HEK293T (cell line): ENCODE measurements around the gene TMEM117.

Experiments
- CTCF ChIA-PET: fragments of 350-600 bp; formaldehyde crosslinking; extraction: SDS; loops from one replicate; lab custom pipeline; 2021; ENCODE audit warnings: antibody characterized with exemption, inconsistent platforms; lab: Yijun Ruan, JAX
- POLR2A ChIA-PET: fragments of 350-600 bp; formaldehyde crosslinking; extraction: SDS; loops from one replicate; lab custom pipeline; 2020; ENCODE audit warnings: antibody characterized with exemption, inconsistent platforms; lab: Yijun Ruan, JAX
- DNase-seq: peaks from one replicate; pipeline ENCODE4 v3.0.0; 2012; ENCODE audit warnings: mixed read lengths; ENCODE audit errors: extremely low spot score
- ARNT ChIP-seq: fragments of 450-650 bp; IDR thresholded peaks from 2 replicates; pipeline ENCODE4 v1.6.1; 2017; ENCODE audit warnings: mild to moderate bottlenecking
- BHLHE40 ChIP-seq: fragments of 450-650 bp; IDR thresholded peaks from 2 replicates; pipeline ENCODE4 v1.6.1; 2016; ENCODE audit warnings: mild to moderate bottlenecking, moderate library complexity, borderline replicate concordance
- CTBP1 ChIP-seq: fragments of 450-650 bp; IDR thresholded peaks from 2 replicates; pipeline ENCODE4 v1.6.1; 2016; ENCODE audit warnings: borderline replicate concordance
- ELF4 ChIP-seq: fragments of 450-650 bp; IDR thresholded peaks from 2 replicates; pipeline ENCODE4 v1.6.1; 2017; ENCODE audit warnings: antibody characterized with exemption
- FOXA1 ChIP-seq: fragments of 450-650 bp; IDR thresholded peaks from 2 replicates; pipeline ENCODE4 v1.6.1; 2016; ENCODE audit warnings: mild to moderate bottlenecking
- FOXK2 ChIP-seq: fragments of 450-650 bp; IDR thresholded peaks from 2 replicates; pipeline ENCODE4 v1.6.1; 2016; ENCODE audit warnings: mild to moderate bottlenecking
- FOXM1 ChIP-seq: fragments of 450-650 bp; IDR thresholded peaks from 2 replicates; pipeline ENCODE4 v1.6.1; 2017; ENCODE audit warnings: mild to moderate bottlenecking, borderline replicate concordance
- HDGF ChIP-seq: fragments of 450-650 bp; IDR thresholded peaks from 2 replicates; pipeline ENCODE4 v1.6.1; 2017; ENCODE audit warnings: antibody characterized with exemption, borderline replicate concordance
- L3MBTL2 ChIP-seq: fragments of 450-650 bp; conservative IDR thresholded peaks from 2 replicates; pipeline ENCODE4 v1.6.1; 2016; ENCODE audit warnings: mild to moderate bottlenecking
- LEF1 ChIP-seq: fragments of 450-650 bp; IDR thresholded peaks from 2 replicates; pipeline ENCODE4 v1.6.1; 2017; ENCODE audit warnings: mild to moderate bottlenecking, borderline replicate concordance
- NFRKB ChIP-seq: fragments of 450-650 bp; IDR thresholded peaks from 2 replicates; pipeline ENCODE4 v1.6.1; 2016; ENCODE audit warnings: mild to moderate bottlenecking, moderate library complexity
- PKNOX1 ChIP-seq: fragments of 450-650 bp; IDR thresholded peaks from 2 replicates; pipeline ENCODE4 v1.6.1; 2016
- SP1 ChIP-seq: fragments of 450-650 bp; IDR thresholded peaks from 2 replicates; pipeline ENCODE4 v1.6.1; 2017
- SUZ12 ChIP-seq: fragments of 450-650 bp; IDR thresholded peaks from 2 replicates; pipeline ENCODE4 v1.6.1; 2016; ENCODE audit warnings: mild to moderate bottlenecking
- TARDBP ChIP-seq: fragments of 450-650 bp; IDR thresholded peaks from 2 replicates; pipeline ENCODE4 v1.6.1; 2016
- ZNF384 ChIP-seq: fragments of 450-650 bp; IDR thresholded peaks from 2 replicates; pipeline ENCODE4 v1.6.1; 2016

TMEM117 gene

DNA sequence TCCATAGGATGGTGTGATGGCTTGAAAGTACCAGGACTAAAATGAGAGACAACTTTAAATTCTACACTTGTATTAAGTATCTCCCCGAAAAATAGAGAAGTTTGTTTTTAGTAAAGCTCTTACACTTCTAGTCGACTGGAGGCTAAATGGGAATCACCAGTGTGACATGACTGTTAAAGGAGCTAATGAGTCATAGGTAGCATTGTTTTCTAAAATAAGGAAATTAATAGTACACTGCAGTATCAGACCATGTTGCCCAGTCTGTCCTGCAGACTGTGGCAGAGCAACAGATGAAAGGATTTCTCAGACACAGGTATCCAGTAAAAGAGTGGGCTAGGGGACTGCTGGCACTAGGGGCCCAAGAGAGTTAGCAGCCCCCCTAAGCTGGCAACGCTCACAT lies 140.1 kb downstream of the TMEM117 start:
- no peak for DNase-seq
- ChIA-PET POLR2A (no interaction called here), CTCF (no interaction called here)
- TF ChIP-seq SP1 (no peak), NFRKB (no peak), ELF4 (no peak), BHLHE40 (no peak), HDGF (no peak), ZNF384 (no peak), SUZ12 (no peak)

DNA sequence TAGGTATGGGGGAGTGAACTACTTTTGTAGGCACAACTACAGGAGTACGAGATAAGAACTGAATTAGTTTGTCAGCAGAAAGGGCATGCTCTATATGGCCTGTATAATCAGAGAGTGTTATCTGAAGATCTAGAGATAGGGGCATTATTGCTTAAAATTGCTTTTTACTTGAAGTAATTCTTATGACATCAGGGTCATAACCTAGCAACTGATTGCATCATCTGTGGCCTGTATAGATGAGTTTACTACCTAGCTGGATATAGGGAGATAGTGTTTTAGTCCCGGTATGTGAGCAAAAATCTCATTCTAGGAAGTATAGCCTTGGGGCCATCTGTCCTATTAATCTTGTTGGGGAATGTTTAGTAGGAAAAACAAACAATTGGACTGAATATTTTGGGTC lies 142.7 kb downstream of the TMEM117 start:
- TF ChIP-seq SP1 (no peak), ARNT (no peak), NFRKB (no peak), BHLHE40 (no peak), FOXA1 (no peak), FOXK2 (no peak), L3MBTL2 (no peak), ZNF384 (no peak), LEF1 (no peak), ELF4 (no peak), CTBP1 (no peak), FOXM1 (no peak), HDGF (no peak), PKNOX1 (no peak), TARDBP (no peak), SUZ12 (no peak)
- POLR2A ChIA-PET: no interaction called here
- CTCF ChIA-PET: no interaction called here
- DNase-seq: no peak

- DNase-seq: no peak
- no peak for TF ChIP-seq L3MBTL2
- no peak for TF ChIP-seq CTBP1
- TF ChIP-seq FOXM1: no peak
- no peak for TF ChIP-seq SUZ12
- TF ChIP-seq FOXK2: no peak
- TF ChIP-seq PKNOX1: no peak
- TF ChIP-seq HDGF: no peak
- TF ChIP-seq TARDBP: no peak
- TF ChIP-seq NFRKB: no peak
- no peak for TF ChIP-seq ARNT
- no peak for TF ChIP-seq BHLHE40
- no peak for TF ChIP-seq LEF1
- TF ChIP-seq ELF4: no peak
- CTCF ChIA-PET: no interaction called here
- POLR2A ChIA-PET: no interaction called here
These were observed 143.6 kb downstream of the TMEM117 start for GRCh38 chr12:43979450-43979849.

GRCh38 chr12:43980627-43981191 lies 144.8 kb downstream of the TMEM117 start:
- POLR2A ChIA-PET: no interaction called here
- no peak for TF ChIP-seq ELF4
- CTCF ChIA-PET: no interaction called here
- DNase-seq: no peak

DNA sequence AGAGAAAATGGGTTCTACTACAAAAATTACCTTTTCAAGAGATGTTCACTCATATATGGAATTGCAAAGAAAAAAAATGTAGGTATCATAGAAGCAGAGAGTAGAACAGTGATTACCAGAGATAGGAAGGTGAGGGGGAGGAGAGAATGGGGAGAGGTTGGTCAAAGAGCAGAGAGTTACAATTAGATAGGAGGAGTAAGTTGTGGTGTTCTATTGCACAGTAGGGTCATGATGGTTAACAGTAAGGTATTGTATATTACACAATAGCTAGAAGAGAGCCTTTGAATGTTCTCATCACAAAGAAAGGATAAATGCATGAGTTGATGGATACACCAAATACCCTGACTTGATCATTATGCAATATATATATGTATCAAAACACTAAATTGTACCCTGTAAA lies 145.8 kb downstream of the TMEM117 start:
- TF ChIP-seq L3MBTL2 (no peak), BHLHE40 (no peak), LEF1 (no peak), SP1 (no peak), HDGF (no peak), ZNF384 (no peak), TARDBP (no peak), FOXA1 (no peak), FOXK2 (no peak), ELF4 (no peak), SUZ12 (no peak), NFRKB (no peak), ARNT (no peak), CTBP1 (no peak), PKNOX1 (no peak), FOXM1 (no peak)
- ChIA-PET POLR2A (no interaction called here), CTCF (no interaction called here)
- DNase-seq: no peak

- CTCF ChIA-PET: no interaction called here
- POLR2A ChIA-PET: no interaction called here
- DNase-seq: no peak
- TF ChIP-seq L3MBTL2: no peak
These were observed 146.7 kb downstream of the TMEM117 start for GRCh38 chr12:43982544-43982943.

GRCh38 chr12:43988838-43989560 lies 153.1 kb downstream of the TMEM117 start:
- POLR2A ChIA-PET: no interaction called here
- CTCF ChIA-PET: interaction anchor here (1.2 kb wide), 1 partner anchor 12 kb away, joined by 3 read pairs; no protein-coding TSS in a partner anchor
- no peak for DNase-seq
- TF ChIP-seq ELF4 (no peak), FOXM1 (no peak), LEF1 (no peak), SP1 (no peak), TARDBP (no peak), FOXA1 (no peak), NFRKB (no peak), L3MBTL2 (no peak), SUZ12 (no peak), CTBP1 (no peak), PKNOX1 (no peak), FOXK2 (no peak)
